Stimulated activated CD8-positive, alpha-beta memory T cell treated with anti-CD3 and anti-CD28 coated beads, Interleukin-15, amount 100 ng/mL, for 4 hours (primary cell): Measurements from ENCODE around the gene DENND1B.
"Not testable (repeated sequence)": the region's sequence is repeated elsewhere in the genome, so short reads cannot be mapped to it uniquely, and the experiment has no call there.

Experiments
- DNase-seq, 2 donors: peaks; one replicate each; pipeline ENCODE4 v3.0.0-alpha.2; 2020; ENCODE audit warnings: low read depth in 2 of 2

DENND1B gene

DNA sequence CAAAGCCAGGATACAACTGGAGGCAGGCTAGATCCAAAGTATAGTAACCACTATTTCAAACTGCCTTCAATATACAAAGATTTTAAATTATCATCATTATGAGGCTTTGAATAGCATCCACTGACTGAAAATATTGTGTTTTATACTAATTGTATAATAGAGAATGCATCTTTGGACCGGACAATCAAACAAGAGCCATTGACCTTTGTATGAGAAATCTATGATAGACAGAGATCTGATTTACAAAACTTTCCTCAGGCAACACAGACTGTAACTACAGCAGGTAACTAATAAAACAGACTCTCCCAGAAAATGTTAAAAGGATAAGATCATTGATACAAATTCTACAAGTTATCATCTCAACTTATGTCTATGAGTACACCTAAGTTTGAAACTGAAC, 152.9 kb downstream of the DENND1B start:
- no peak for DNase-seq

DNA sequence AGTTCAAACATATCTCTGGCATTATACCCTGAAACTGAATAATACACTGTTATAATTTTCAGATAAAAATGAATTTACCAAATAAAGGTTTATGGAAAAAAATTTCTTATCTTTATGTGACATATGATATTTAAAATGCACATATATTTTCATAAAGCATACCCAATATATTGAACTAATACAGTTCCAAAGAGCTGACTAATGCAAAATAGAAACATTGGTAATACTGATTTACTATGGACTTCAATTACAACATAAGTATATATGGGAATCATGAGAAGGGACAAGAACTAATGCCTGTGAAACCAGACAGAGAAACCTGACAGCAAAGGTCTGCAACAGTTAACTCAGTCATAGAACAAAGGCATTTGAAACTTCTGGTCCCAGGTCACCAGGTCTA, 153.5 kb downstream of the DENND1B start:
- no peak for DNase-seq

DNA sequence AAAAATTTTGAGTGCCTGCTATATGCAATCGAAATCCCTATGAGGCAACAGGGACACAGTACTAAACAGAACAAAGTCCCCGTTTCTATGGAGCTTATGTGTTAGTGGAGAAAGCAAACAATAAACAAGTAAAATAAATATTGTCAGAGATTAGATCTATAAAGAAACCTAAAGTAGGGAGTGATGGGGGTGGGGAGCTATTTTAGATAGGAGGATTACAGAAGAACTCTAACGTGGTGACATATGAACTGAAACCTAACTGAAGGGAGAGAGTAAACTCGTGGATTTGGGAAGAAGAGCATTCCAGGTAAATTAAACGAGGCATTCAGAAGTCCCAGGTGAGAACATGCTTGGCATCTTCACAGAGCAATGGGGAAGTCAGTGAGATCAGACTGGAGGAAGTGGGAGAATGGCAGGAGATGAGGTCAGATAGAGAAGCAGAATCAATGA, 154.5 kb downstream of the DENND1B start:
- DNase-seq: no peak

- no peak for DNase-seq
These were observed 156.2 kb downstream of the DENND1B start for GRCh38 chr1:197619008-197619640.

DNA sequence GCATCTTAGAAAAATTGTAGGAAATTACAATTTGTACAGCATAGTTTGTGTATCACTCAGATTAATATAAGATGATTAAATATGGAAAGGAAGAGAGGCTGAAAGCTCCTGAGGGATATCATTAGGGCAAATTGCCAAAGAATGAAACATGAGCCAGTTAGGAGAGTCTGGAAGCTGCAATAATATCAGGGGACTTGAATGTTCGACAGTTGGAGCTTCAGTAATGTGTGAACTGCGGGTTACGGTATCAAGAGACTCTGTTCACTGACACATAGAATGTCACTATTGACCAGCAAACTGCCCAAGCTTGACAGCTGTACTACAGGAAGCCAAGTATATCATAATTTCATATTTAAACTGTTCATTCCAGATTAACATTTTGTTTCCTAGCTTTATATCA, 157.2 kb downstream of the DENND1B start:
- no peak for DNase-seq

GRCh38 chr1:197615693-197616011, 159.6 kb downstream of the DENND1B start:
- DNase-seq: no peak

DNA sequence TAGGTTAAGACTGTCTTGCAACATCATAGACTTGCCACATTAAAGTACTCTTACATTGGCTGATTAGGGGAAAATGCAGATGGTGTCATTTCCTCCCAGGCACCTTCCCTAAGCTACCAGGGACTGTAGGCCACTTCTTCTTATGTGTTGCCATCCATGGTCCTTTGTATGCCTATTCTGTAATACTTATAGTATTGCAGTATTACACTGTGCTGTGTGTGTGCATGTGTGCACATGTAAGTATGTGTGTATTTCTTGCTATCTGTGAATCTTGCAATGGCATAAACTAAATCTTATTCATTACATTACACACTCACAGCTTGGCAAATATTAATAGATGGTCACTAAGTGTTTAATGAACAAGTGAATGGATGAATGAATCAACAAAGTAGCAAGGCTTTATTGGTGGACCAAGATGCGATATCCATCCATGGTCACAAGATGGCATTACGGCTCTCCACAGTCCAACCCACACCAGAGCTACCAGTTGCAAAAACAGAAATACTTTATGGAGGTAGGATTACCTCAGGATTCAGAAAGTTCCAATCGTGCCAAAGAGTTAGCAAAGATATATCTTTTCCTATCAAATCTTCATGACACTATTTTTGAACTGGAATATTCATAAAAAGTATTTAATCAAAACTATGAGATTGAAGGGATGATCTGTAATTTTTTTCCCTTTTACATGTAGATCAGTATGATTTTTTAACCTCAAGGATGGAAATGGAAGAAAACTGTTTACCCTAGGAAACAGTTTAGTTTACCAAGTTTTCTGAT, 160.2 kb downstream of the DENND1B start:
- no peak for DNase-seq

DNA sequence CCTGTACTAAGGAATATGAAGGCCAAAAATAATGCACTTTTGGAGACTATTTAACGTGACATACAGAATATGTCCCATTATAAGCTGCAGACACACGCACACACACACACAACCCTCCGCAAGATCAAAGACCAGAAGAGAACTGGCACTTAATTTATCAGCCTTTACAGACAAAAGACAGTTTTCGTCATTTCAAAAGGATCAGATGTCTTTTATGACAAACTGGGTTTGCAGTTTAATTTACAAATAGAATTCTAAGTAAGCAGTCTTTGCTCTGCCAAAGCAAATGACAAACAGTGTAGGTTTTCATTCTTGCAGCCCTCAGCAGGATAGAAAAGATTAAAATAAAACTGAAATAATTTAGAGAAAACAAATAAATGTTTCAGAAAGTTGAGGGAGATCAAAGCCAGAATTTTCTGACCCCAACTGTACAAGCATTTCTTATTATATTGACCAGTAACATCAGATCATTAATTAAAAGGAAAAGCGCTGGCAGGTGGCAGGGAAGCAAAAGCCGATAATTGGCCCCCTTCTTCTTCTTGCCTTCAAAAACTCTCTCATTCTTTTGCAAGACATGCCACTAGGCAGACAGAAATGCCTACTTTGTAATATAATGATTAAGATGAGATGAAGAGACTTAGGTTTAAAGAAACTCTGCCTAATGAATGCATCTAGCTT, 169.0 kb downstream of the DENND1B start:
- no peak for DNase-seq

GRCh38 chr1:197604302-197604701, 171.0 kb downstream of the DENND1B start:
- DNase-seq: no peak

DNA sequence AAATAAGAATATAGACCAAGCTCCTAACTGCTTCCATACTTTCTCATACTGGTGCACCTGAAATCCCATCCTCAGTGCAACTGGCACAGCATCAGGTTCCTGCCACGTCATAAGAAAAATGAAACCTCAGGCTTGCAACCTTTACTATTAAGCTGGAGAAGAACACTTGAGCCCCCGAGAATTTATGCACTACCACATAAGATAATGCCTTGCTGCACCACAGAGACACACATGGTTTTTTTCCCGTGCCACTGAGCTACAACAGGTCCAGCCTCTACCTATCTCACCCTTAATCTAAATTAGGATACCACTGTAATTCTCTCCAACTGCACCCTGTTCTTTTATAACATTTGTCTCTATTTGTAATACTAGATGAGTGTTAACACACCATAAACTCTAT, 174.5 kb downstream of the DENND1B start:
- DNase-seq: no peak

DNA sequence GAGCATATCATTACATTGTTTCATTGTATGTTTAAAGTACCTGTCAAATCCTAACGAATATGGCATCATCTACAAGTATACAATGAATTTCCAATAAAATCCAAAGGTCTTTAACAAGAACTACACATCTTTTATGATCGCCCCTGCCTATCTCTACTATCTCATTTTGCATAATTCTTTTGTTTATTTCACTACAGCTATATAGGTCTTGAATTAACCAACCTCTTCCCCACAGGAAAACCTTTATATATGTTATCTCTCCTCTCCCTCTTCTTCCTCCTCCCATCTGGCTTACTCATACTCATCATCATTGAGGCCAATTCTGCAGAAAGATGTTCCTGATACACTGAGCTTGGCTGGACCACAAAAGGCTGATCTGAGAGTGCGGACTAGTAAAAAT, 175.5 kb downstream of the DENND1B start:
- DNase-seq: no peak

DNA sequence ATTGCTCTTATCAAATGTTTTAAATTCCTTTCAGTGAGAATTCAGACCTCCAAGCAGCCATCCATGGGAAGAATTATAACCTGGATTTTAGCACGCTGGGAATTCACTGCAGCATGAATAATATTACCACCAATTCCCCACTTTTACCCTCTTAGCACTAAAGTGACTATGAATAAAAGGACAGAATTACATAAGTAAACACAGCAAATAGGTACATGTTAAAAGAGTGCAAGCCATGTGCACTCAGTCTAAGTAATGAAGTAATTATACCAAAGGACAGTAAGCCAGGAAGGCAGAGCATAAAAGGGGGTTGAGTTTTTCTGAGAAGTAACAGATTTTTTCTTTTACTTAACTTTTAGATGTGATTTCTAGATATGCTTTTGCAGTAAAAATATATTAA, 176.3 kb downstream of the DENND1B start:
- DNase-seq: no peak

DNA sequence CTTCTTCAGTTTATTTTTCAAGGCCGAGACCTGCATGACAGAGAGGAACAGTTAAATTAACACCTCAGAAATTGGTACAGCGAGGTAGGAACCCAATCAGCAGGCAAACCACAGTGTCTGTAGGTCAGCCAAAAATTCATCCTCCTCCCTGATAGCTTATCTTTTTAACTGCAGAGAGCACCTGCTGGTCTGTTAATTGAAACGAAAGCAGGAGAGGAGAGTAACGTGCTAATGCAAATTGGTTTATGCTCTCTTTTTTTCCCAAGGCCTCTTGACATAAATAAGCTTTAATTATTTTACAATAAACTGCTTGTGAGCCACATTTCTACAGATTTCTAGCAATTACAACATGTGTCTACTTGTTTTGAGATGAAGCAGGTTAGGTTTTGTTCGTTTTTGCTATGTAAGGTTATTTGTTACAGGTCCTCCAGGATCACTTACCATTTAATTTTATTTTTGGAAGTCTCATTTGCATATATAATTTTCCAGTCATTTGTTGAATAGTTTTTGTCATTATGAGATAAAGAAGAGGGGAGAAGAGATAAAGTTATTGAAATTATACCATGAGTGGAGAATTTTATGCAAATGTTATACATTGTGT, 179.9 kb downstream of the DENND1B start:
- DNase-seq: no peak

DNA sequence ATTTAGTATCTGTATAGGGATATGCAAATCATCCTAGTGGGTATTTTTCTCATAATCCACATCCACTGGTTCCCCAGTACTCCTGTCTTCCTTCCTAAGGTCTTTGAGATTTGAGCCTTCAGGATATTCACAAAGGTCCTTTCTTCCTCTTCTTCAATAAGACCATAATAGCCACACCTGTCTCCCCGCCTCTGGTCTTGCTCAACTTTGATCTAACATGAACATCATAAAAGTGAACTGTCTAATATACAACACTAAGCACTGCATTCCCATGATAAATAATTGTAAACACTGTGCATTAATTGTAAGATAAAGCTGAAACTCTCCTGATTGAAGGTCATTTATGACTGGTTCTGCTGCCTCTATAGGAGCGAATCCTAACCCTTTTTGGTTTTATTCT, 184.6 kb downstream of the DENND1B start:
- DNase-seq: no peak

- no peak for DNase-seq
These were observed 189.5 kb downstream of the DENND1B start for GRCh38 chr1:197585809-197586208.

GRCh38 chr1:197577580-197577979, 197.7 kb downstream of the DENND1B start:
- no peak for DNase-seq

GRCh38 chr1:197575531-197575930, 199.7 kb downstream of the DENND1B start:
- not testable (repeated sequence) for DNase-seq

DNA sequence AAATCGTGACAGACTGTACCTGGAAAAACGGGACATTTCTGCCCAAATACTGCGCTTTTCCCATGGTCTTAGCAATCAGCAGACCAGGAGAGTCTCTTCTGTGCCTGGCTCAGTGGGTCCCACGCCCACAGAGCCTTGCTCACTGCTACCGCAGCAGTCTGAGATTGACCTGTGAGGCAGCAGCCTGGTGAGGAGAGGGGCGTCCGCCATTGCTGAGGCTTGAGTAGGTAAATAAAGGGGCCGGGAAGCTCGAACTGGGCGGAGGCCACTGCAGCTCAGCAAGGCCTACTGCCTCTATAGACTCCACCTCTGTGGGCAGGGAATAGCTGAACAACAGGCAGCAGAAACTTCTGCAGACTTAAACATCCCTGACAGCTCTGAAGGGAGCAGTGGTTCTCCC, 203.1 kb downstream of the DENND1B start:
- DNase-seq: no peak

GRCh38 chr1:197567442-197567841, 207.8 kb downstream of the DENND1B start:
- no peak for DNase-seq

DNA sequence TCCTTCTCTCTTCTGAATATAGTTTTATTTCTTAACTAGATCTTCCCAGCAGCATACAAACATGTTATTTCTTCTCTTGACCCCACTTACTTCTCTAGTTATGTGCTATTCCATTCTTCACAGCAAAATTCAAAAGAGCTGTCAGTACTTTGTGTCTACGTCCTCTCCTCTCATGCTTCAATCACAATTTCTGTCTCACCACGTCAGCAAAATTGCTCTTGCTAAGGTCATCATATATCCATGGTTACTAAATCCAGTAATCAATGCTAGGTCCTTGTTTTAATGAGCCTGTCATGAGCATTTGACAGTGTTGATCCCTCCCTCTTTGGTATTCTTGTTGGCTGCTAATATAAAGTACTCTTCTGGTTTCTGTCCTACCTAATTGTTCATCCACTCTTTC, 214.2 kb downstream of the DENND1B start:
- DNase-seq: no peak

- no peak for DNase-seq
These were observed 215.6 kb downstream of the DENND1B start for GRCh38 chr1:197559655-197560054.

GRCh38 chr1:197559244-197559643, 216.0 kb downstream of the DENND1B start:
- DNase-seq: no peak

GRCh38 chr1:197557302-197557701, 218.0 kb downstream of the DENND1B start:
- no peak for DNase-seq
